ENCODE measurements around the gene GOLGA6L22. TPM values are rescaled to one million over a fixed set of nuclear protein-coding genes. Genes with fewer than 3 reads are reported as not detected.
"Not testable (repeated sequence)": the region's sequence is repeated elsewhere in the genome, so short reads cannot be mapped to it uniquely, and the experiment has no call there.

GOLGA6L22 gene
- total and polyA plus RNA-seq, 2 of the 4 experiments (the other 2 are of a cell fraction), result not detected

DNA sequence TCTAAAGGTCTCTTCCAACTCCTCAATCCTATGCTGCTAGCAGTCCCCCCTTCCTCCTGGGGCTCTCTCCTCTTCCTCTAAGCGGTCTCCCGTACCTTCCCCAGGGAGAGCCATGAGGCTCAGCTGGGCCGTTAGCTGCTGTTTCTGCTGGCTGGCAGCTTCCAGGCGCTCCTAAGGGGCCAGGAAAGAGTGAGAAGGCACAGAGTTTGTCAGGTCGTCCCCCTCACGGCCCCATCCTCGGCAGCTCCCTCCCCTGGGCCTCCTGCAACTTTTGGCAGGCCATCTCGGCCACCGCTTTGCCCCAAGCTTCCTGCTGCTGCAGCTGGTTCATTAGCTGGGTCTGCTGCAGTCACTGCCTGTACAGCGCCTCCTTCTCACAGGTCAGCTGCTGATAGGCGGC is 29.3 kb upstream of the GOLGA6L22 start:
- H3K27ac ChIP-seq (ENCODE audit: insufficient read depth, low read length); intact Hi-C loops (cut with micrococcal nuclease); in situ Hi-C loops (cut with MboI; ENCODE audit: low sequenced_read_pairs); H3K14ac ChIP-seq (replicated peaks; ENCODE audit: low read depth, low read length); H4K5ac ChIP-seq (ENCODE audit: low read depth, low read length); H2BK5ac ChIP-seq (ENCODE audit: low read depth, low read length, poor library complexity, severe bottlenecking); H2BK20ac ChIP-seq (ENCODE audit: low read depth, low read length); H3K4me2 ChIP-seq (ENCODE audit: low read depth, low read length); H4K20me1 ChIP-seq (ENCODE audit: insufficient read depth, low read length); BruUV-seq (replicated peaks); H2BK120ac ChIP-seq (ENCODE audit: low read depth, low read length); H3K56ac ChIP-seq (ENCODE audit: extremely low read depth, insufficient read depth, low read length); H2BK15ac ChIP-seq (ENCODE audit: low read depth, low read length); H3K23ac ChIP-seq (ENCODE audit: low read depth, low read length); DNase-seq; H2AFZ ChIP-seq (replicated peaks; ENCODE audit: low read length, poor library complexity); H2AK9ac ChIP-seq (replicated peaks; ENCODE audit: low read depth, low read length, poor library complexity); H3K79me1 ChIP-seq (ENCODE audit: low read depth in 1 of 2, low read length in 2 of 2); H3K4me1 ChIP-seq (ENCODE audit: control insufficient read depth, insufficient read depth, low read length); H2AK5ac ChIP-seq (ENCODE audit: low read depth, low read length); H4K8ac ChIP-seq (ENCODE audit: low read depth in 2 of 2, low read length in 2 of 2); dilution Hi-C loops (cut with HindIII; ENCODE audit: low sequenced_read_pairs, unreplicated experiment); H3K9me1 ChIP-seq (ENCODE audit: insufficient read depth, low read length); H3K18ac ChIP-seq (ENCODE audit: low read depth, low read length); H3K9me3 ChIP-seq (ENCODE audit: control insufficient read depth, insufficient read depth, low read length); H3K36me3 ChIP-seq (ENCODE audit: control insufficient read depth, insufficient read depth, low read length); H3K27me3 ChIP-seq (ENCODE audit: control insufficient read depth, insufficient read depth, low read length); H3K4me3 ChIP-seq (ENCODE audit: insufficient read depth, low read depth, low read length); CTCF ChIA-PET; H4K91ac ChIP-seq (ENCODE audit: insufficient read depth, low read depth, low read length); H3K4ac ChIP-seq (ENCODE audit: low read depth, low read length); POLR2A ChIA-PET (ENCODE audit: unreplicated experiment); ATAC-seq (ENCODE audit: low read depth); H3K9ac ChIP-seq (ENCODE audit: low read depth, low read length): not testable (repeated sequence)
- WGBS, 2 experiments (ENCODE audit: extremely low coverage in 2 of 2, insufficient read length in 1 of 2), result no CpG with 5 or more reads among the region's 11 CpGs

DNA sequence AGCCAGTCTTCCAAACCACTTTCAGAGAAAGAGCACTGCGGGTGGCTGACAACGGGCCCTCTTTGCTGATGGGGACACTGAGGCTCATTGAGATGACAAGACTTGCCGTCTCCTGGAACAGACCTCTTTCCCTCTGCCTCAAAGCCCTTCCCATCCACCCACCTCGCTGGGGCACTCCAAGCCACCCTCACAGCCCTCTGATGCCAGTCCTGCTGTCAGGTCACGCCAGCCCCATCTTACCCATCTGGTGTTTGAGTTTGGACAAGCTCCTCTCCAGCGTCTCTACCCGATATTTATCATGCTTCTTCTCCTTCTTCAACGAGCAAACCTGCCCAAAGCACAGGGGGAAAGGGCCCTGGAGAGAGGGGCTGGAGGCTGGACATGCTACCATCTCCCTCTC is 27.0 kb upstream of the GOLGA6L22 start:
- H3K4ac ChIP-seq (ENCODE audit: low read depth, low read length); H4K91ac ChIP-seq (ENCODE audit: insufficient read depth, low read depth, low read length); H3K56ac ChIP-seq (ENCODE audit: extremely low read depth, insufficient read depth, low read length); H2AK9ac ChIP-seq (replicated peaks; ENCODE audit: low read depth, low read length, poor library complexity); H2BK5ac ChIP-seq (ENCODE audit: low read depth, low read length, poor library complexity, severe bottlenecking); dilution Hi-C loops (cut with HindIII; ENCODE audit: low sequenced_read_pairs, unreplicated experiment); DNase-seq; H3K14ac ChIP-seq (replicated peaks; ENCODE audit: low read depth, low read length); H2AK5ac ChIP-seq (ENCODE audit: low read depth, low read length); H2AFZ ChIP-seq (replicated peaks; ENCODE audit: low read length, poor library complexity); CTCF ChIA-PET; H3K9me1 ChIP-seq (ENCODE audit: insufficient read depth, low read length); BruUV-seq (replicated peaks); in situ Hi-C loops (cut with MboI; ENCODE audit: low sequenced_read_pairs); H4K20me1 ChIP-seq (ENCODE audit: insufficient read depth, low read length); H3K9me3 ChIP-seq (ENCODE audit: control insufficient read depth, insufficient read depth, low read length); H4K5ac ChIP-seq (ENCODE audit: low read depth, low read length); H3K27me3 ChIP-seq (ENCODE audit: control insufficient read depth, insufficient read depth, low read length); H3K27ac ChIP-seq (ENCODE audit: insufficient read depth, low read length); H3K23ac ChIP-seq (ENCODE audit: low read depth, low read length); H3K4me2 ChIP-seq (ENCODE audit: low read depth, low read length); H4K8ac ChIP-seq (ENCODE audit: low read depth in 2 of 2, low read length in 2 of 2); intact Hi-C loops (cut with micrococcal nuclease); H3K9ac ChIP-seq (ENCODE audit: low read depth, low read length); H2BK20ac ChIP-seq (ENCODE audit: low read depth, low read length); H2BK15ac ChIP-seq (ENCODE audit: low read depth, low read length); H3K4me3 ChIP-seq (ENCODE audit: insufficient read depth, low read depth, low read length); H3K36me3 ChIP-seq (ENCODE audit: control insufficient read depth, insufficient read depth, low read length); H3K18ac ChIP-seq (ENCODE audit: low read depth, low read length); H2BK120ac ChIP-seq (ENCODE audit: low read depth, low read length); ATAC-seq (ENCODE audit: low read depth); H3K4me1 ChIP-seq (ENCODE audit: control insufficient read depth, insufficient read depth, low read length); H3K79me1 ChIP-seq (ENCODE audit: low read depth in 1 of 2, low read length in 2 of 2); POLR2A ChIA-PET (ENCODE audit: unreplicated experiment): not testable (repeated sequence)
- WGBS, 2 experiments (ENCODE audit: extremely low coverage in 2 of 2, insufficient read length in 1 of 2), result 40% methylated on average over 1 of the region's 8 CpGs; no CpG with 5 or more reads in 1 of the 2 experiments

Data from IMR-90 (cell line).